HG03575 (cell line): ENCODE measurements around the gene HS2ST1.

Experiments
- ATAC-seq: cut with Tn5 transposase; IDR thresholded peaks from one replicate; pipeline ENCODE4 v1.9.1; 2021; ENCODE audit not compliant: unreplicated experiment, insufficient number of reproducible peaks, low FRiP score; ENCODE audit errors: extremely low read depth

The HS2ST1 gene

GRCh38 chr1:87089823-87090222, 175.4 kb downstream of the HS2ST1 start:
- no peak for ATAC-seq

GRCh38 chr1:87091425-87091824, 177.0 kb downstream of the HS2ST1 start:
- no peak for ATAC-seq

GRCh38 chr1:87092846-87093245, 178.4 kb downstream of the HS2ST1 start:
- no peak for ATAC-seq

- no peak for ATAC-seq
Observed at GRCh38 chr1:87093286-87093685, 178.9 kb downstream of the HS2ST1 start.

- no peak for ATAC-seq
Observed at GRCh38 chr1:87094238-87094637, 179.8 kb downstream of the HS2ST1 start.

- ATAC-seq: no peak
Observed at GRCh38 chr1:87100271-87100670, 185.8 kb downstream of the HS2ST1 start.

GRCh38 chr1:87103074-87103473, 188.6 kb downstream of the HS2ST1 start:
- ATAC-seq: no peak

GRCh38 chr1:87104140-87104539, 189.7 kb downstream of the HS2ST1 start:
- ATAC-seq: no peak

GRCh38 chr1:87104945-87105344, 190.5 kb downstream of the HS2ST1 start:
- ATAC-seq: no peak

- no peak for ATAC-seq
Observed at GRCh38 chr1:87106144-87106543, 191.7 kb downstream of the HS2ST1 start.

- ATAC-seq: no peak
Observed at GRCh38 chr1:87106867-87107266, 192.4 kb downstream of the HS2ST1 start.

- ATAC-seq: no peak
Observed at GRCh38 chr1:87108228-87108627, 193.8 kb downstream of the HS2ST1 start.

GRCh38 chr1:87108814-87109411, 194.5 kb downstream of the HS2ST1 start:
- ATAC-seq: no peak

GRCh38 chr1:87111659-87112371, 197.4 kb downstream of the HS2ST1 start:
- no peak for ATAC-seq

GRCh38 chr1:87113313-87113712, 198.9 kb downstream of the HS2ST1 start:
- ATAC-seq: no peak

- no peak for ATAC-seq
Observed at GRCh38 chr1:87115317-87115890, 201.0 kb downstream of the HS2ST1 start.

- no peak for ATAC-seq
Observed at GRCh38 chr1:87115891-87116290, 201.5 kb downstream of the HS2ST1 start.

GRCh38 chr1:87117761-87118368, 203.4 kb downstream of the HS2ST1 start:
- ATAC-seq: no peak

- no peak for ATAC-seq
Observed at GRCh38 chr1:87119541-87120140, 205.2 kb downstream of the HS2ST1 start.

- ATAC-seq: no peak
Observed at GRCh38 chr1:87120779-87121178, 206.3 kb downstream of the HS2ST1 start.
